Measurements from ENCODE around the gene CENPA. TPM values are rescaled to one million over a fixed set of nuclear protein-coding genes. Genes with fewer than 3 reads are reported as not detected.

Gene CENPA
- total and polyA plus RNA-seq, 2 of the 13 experiments (the other 11 are each of a cell fraction or from before 2014, with no cell fraction given), result 28.5 to 38.5 TPM

GRCh38 chr2:26785431-26786206 is at the start of gene CENPA (continued):
- TF ChIP-seq TRIM22 (IDR thresholded peaks at IDR 0.05) (no peak), STAT6 (CRISPR knock-in tag; IDR thresholded peaks at IDR 0.05; ENCODE audit: borderline replicate concordance) (peak; percentile 93; the same call in 1 of the 2 replicates), AFF4 (CRISPR knock-in tag; IDR thresholded peaks at IDR 0.05) (no peak), ZNF879 (CRISPR knock-in tag; IDR thresholded peaks at IDR 0.05) (peak; percentile 98), PHF5A (CRISPR knock-in tag; IDR thresholded peaks at IDR 0.05; ENCODE audit: low read depth, unreplicated experiment) (no peak), IRF9 (CRISPR knock-in tag; IDR thresholded peaks at IDR 0.05; ENCODE audit: borderline replicate concordance) (peak; percentile 94), THAP7 (CRISPR knock-in tag; IDR thresholded peaks at IDR 0.05) (peak; percentile 92; the same call in 1 of the 2 replicates), ZNF101 (CRISPR knock-in tag; IDR thresholded peaks at IDR 0.05; ENCODE audit: borderline replicate concordance, low read depth) (0 out of 2 replicates have a peak, but pooled peaks have one; percentile 90), HMG20A (CRISPR knock-in tag; IDR thresholded peaks at IDR 0.05; ENCODE audit: borderline replicate concordance) (no peak), NR2F1 (CRISPR knock-in tag; IDR thresholded peaks at IDR 0.05) (no peak), ZNF354B (CRISPR knock-in tag; IDR thresholded peaks at IDR 0.05) (peak; percentile 99), TBX3 (IDR thresholded peaks at IDR 0.05; ENCODE audit: borderline replicate concordance) (peak; percentile 83; the same call in 1 of the 2 replicates), PBX3 (CRISPR knock-in tag; IDR thresholded peaks at IDR 0.05; ENCODE audit: borderline replicate concordance) (peak; percentile 97), RAD21 (CRISPR knock-in tag; IDR thresholded peaks at IDR 0.05) (peak; percentile 63), KLF6 (CRISPR knock-in tag; IDR thresholded peaks at IDR 0.05) (peak; percentile 99), ZBTB1 (CRISPR knock-in tag; IDR thresholded peaks at IDR 0.05; ENCODE audit: borderline replicate concordance) (peak; percentile 32; the same call in 1 of the 2 replicates), ZNF772 (CRISPR knock-in tag; IDR thresholded peaks at IDR 0.05) (peak; percentile 98; the same call in 1 of the 2 replicates)

Data from HepG2 (cell line).